ENCODE results near the gene PALMD. TPM values are rescaled to one million over a fixed set of nuclear protein-coding genes. Genes with fewer than 3 reads are reported as not detected.

PALMD gene
- total RNA-seq, 1 donor: 16.8 TPM

DNA sequence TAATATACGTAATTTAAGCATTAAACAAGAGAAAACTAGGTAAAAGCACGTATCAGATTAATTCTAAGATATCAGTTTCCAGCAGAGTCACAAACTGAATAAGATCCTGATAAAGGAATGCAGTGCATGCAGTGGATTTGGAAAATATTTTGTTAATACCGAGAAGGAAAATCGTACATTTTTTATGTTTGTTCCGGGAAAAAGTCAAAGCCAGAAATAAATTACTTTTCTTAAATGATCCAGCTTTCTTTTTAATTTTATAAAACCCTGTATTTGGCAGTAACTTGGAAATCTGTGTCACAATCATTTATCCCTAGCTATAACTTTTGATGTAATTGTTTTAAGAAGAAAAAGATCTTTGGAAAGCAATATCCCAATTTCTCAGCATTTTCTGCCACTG, 955 bp downstream of the PALMD start:
- H3K4me3 ChIP-seq (ENCODE audit: low read depth, low read length): peak overlapping the region; percentile 33
- no peak for DNase-seq (ENCODE audit: low read depth)
- TF ChIP-seq, protein P1, sequence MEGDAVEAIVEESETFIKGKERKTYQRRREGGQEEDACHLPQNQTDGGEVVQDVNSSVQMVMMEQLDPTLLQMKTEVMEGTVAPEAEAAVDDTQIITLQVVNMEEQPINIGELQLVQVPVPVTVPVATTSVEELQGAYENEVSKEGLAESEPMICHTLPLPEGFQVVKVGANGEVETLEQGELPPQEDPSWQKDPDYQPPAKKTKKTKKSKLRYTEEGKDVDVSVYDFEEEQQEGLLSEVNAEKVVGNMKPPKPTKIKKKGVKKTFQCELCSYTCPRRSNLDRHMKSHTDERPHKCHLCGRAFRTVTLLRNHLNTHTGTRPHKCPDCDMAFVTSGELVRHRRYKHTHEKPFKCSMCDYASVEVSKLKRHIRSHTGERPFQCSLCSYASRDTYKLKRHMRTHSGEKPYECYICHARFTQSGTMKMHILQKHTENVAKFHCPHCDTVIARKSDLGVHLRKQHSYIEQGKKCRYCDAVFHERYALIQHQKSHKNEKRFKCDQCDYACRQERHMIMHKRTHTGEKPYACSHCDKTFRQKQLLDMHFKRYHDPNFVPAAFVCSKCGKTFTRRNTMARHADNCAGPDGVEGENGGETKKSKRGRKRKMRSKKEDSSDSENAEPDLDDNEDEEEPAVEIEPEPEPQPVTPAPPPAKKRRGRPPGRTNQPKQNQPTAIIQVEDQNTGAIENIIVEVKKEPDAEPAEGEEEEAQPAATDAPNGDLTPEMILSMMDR (IDR thresholded peaks at IDR 0.05; ENCODE audit: insufficient read depth, low read depth, low read length): no peak

DNA sequence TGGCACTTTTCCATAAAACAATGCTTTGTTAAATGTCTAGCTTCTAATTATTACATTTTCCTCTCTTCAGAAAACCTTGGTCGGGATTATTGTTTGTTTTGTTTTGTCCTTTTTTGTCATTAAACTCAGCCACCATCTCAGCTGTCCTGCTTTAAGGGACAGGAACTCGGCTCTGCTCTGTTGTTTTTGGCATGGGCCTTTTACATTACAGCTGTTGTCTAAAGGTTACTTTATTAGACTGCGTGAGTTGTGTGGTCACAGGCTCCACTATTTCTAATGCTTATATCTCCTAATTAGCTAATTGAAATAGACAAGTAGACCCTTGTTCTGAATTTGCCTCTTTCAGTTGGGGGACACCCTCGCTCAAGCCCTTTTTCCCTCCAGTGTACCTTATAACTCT, 1.6 kb downstream of the PALMD start:
- TF ChIP-seq, protein P1 (IDR thresholded peaks at IDR 0.05; ENCODE audit: insufficient read depth, low read depth, low read length): no peak
- H3K4me3 ChIP-seq (ENCODE audit: low read depth, low read length): peak overlapping the region; percentile 27
- no peak for DNase-seq (ENCODE audit: low read depth)

DNA sequence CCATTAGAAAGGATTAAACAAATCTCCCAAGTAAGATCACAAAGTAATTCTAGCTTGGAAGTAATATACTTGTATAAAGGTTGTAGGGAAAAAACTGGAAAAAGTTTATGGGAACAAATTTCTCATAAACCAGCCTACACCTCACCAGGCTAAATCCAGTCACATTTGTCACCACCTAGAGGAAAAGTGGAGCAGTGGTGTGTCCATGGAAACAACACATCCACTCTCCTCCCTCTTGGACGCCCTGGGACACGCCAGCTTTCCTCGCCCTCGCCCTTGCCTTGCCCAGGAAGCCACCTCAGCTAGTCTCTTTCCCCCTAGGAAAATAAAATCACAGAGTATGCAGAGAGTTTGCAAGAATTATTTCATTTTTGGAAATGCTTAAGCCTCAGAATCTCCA, 2.2 kb downstream of the PALMD start:
- no peak overlapping the region for H3K4me3 ChIP-seq (ENCODE audit: low read depth, low read length)
- TF ChIP-seq, protein P1 (IDR thresholded peaks at IDR 0.05; ENCODE audit: insufficient read depth, low read depth, low read length): no peak
- DNase-seq (ENCODE audit: low read depth): no peak

DNA sequence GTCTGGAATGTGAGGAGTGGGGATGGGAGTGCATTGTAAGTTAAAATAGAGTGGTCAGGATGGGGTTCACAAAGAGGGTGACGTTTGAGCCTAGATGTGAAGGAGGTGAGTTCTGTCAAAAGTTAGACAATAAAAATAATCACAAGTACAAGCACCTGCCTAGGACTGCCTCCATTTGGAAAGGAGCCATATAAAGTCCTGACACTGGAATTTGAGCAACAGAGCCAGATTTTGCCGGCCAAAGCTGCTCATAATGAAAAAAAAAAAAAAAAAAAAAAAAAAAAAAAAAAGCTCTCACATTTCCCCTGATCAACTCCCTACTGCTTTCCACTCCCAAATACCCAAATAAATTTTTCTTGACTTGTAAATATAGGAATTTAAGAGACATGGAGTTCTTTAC, 4.1 kb downstream of the PALMD start:
- no peak overlapping the region for H3K4me3 ChIP-seq (ENCODE audit: low read depth, low read length)
- DNase-seq (ENCODE audit: low read depth): no peak
- TF ChIP-seq, protein P1 (IDR thresholded peaks at IDR 0.05; ENCODE audit: insufficient read depth, low read depth, low read length): no peak

DNA sequence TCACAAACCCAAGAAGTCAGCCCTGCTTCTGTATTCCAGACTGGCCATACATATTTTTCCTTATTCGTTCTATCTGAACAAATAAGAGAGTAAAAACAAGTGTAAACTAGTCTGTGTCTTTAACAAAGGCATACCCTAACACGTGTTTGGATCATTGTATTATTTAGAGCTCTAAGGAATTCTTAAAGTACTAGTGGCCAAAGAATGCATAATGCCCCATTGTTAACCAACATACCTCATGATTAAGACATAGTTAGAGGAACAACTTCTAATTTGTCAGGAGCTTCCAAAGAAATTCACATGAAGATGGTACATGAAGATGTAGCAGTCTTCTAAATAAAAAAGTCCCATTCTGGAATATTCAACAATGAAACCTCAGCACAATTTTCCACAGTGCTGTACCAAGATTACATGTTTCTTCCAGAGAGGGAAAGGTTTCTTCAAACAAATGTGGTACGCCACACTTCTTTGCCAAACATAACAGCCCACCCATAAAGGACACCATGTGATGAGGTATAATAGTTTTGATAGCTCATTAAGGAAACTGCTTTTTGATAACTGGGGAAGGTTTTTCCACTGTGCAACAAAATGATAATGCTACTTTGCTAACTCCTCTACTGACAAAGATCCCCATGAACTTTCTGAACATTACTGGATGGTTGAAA, 5.0 kb downstream of the PALMD start:
- TF ChIP-seq, protein P1 (IDR thresholded peaks at IDR 0.05; ENCODE audit: insufficient read depth, low read depth, low read length): no peak
- no peak for DNase-seq (ENCODE audit: low read depth)
- no peak overlapping the region for H3K4me3 ChIP-seq (ENCODE audit: low read depth, low read length)

DNA sequence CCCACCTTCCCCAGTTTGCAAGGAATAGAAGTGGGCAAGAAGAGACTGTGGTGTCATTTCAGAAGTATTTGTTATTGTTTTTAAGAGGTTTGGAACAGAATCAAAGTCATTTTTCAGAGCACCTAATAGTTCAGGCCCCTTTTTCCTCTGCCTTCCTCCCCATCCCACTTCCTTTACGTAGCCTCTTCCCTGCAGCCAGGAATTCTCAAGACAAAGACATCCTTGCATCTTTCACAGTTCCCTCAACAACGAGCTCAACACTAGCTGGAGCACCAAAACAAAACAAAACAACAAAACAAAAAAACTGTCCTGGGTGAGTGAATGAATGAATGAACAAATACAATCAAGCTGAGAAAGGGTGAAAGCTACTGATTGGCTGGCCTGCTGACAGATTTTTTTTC, 7.0 kb downstream of the PALMD start:
- peak; percentile 70 for DNase-seq (ENCODE audit: low read depth)
- TF ChIP-seq, protein P1 (IDR thresholded peaks at IDR 0.05; ENCODE audit: insufficient read depth, low read depth, low read length): no peak
- H3K4me3 ChIP-seq (ENCODE audit: low read depth, low read length): no peak overlapping the region

DNA sequence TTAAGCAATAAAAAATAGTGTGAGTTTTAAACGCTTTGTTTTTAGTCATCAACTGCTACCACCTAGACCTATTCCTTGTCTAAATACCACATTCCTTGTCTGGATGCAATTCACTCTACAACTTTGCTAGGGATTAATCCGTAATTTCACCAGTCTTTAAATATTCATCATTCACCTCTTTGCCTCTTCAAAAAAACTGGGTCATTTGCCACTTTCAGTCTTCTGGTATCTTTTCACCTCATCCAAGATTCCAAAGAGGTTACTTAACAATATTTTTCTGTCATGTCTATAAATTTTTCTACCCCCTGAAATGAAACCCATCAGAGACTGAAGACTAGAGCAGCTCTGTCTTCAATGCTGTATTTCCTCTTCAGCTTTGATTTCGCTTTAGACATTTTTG, 9.5 kb downstream of the PALMD start:
- no peak overlapping the region for H3K4me3 ChIP-seq (ENCODE audit: low read depth, low read length)
- TF ChIP-seq, protein P1 (IDR thresholded peaks at IDR 0.05; ENCODE audit: insufficient read depth, low read depth, low read length): no peak
- DNase-seq (ENCODE audit: low read depth): no peak

Data from fibroblast of villous mesenchyme (primary cell).